Measurements from ENCODE around the gene HDAC1. TPM values are rescaled to one million over a fixed set of nuclear protein-coding genes. Genes with fewer than 3 reads are reported as not detected.

Gene HDAC1
- total and polyA plus RNA-seq, 2 of the 13 experiments (the other 11 are each of a cell fraction or from before 2014, with no cell fraction given), result 93.5 to 189 TPM

DNA sequence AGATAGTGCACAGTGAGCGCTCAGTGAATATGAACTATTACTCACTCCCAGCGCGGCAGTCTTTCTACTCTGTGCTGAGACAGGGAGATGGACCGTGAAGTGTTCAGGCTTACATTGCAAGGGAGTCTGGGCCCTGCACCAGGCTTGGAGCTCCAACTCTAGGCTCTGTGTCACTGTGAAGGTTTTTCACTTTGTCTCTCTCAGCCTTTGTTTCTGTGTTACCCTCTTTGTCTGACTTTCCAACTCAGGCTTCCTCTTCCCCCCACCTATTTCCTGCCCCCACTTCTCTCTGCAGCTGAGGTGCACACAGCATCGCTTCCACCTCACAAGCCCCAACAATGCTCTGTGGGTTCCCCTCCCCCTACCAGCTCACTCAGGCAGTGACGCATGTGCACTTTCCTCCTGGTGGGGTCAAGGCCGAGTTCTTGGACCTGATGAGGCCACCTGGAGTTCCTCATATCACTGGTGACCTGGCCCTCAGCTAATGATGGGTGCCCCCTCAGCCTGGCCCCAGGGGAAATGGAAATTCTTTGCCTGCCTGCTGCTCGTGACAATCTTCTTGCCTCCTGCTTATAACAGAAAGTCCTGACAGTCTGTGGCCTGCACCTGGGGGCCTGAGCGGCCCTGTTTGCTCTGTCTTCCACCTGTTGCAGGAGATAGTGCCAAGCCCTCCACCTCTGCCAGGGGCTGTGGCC, 41.9 kb upstream of the HDAC1 start (continued):
- TF ChIP-seq, protein P1, sequence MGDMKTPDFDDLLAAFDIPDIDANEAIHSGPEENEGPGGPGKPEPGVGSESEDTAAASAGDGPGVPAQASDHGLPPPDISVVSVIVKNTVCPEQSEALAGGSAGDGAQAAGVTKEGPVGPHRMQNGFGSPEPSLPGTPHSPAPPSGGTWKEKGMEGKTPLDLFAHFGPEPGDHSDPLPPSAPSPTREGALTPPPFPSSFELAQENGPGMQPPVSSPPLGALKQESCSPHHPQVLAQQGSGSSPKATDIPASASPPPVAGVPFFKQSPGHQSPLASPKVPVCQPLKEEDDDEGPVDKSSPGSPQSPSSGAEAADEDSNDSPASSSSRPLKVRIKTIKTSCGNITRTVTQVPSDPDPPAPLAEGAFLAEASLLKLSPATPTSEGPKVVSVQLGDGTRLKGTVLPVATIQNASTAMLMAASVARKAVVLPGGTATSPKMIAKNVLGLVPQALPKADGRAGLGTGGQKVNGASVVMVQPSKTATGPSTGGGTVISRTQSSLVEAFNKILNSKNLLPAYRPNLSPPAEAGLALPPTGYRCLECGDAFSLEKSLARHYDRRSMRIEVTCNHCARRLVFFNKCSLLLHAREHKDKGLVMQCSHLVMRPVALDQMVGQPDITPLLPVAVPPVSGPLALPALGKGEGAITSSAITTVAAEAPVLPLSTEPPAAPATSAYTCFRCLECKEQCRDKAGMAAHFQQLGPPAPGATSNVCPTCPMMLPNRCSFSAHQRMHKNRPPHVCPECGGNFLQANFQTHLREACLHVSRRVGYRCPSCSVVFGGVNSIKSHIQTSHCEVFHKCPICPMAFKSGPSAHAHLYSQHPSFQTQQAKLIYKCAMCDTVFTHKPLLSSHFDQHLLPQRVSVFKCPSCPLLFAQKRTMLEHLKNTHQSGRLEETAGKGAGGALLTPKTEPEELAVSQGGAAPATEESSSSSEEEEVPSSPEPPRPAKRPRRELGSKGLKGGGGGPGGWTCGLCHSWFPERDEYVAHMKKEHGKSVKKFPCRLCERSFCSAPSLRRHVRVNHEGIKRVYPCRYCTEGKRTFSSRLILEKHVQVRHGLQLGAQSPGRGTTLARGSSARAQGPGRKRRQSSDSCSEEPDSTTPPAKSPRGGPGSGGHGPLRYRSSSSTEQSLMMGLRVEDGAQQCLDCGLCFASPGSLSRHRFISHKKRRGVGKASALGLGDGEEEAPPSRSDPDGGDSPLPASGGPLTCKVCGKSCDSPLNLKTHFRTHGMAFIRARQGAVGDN (CRISPR knock-in tag; IDR thresholded peaks at IDR 0.05), result peak; percentile 94
- TF ChIP-seq SKI (IDR thresholded peaks at IDR 0.05; ENCODE audit: partially characterized antibody) (peak; percentile 84), ZNF788 (CRISPR knock-in tag; IDR thresholded peaks at IDR 0.05; ENCODE audit: borderline replicate concordance) (peak; percentile 50; the same call in 1 of the 2 replicates), FIP1L1 (IDR thresholded peaks at IDR 0.05; ENCODE audit: borderline replicate concordance, insufficient read depth, low read depth, low read length) (no peak), U2AF1 (optimal IDR thresholded peaks at IDR 0.05; ENCODE audit: low read depth, low read length) (peak; percentile 28), GPN1 (CRISPR knock-in tag; IDR thresholded peaks at IDR 0.05; ENCODE audit: borderline replicate concordance) (no peak), TRIM24 (CRISPR knock-in tag; IDR thresholded peaks at IDR 0.05) (0 out of 2 replicates have a peak, but pooled peaks have one; percentile 9), FOXJ3 (CRISPR knock-in tag; IDR thresholded peaks at IDR 0.05; ENCODE audit: borderline replicate concordance) (peak; percentile 38; the same call in 1 of the 2 replicates), PHF20 (CRISPR knock-in tag; IDR thresholded peaks at IDR 0.05) (peak; percentile 65), KDM5B (CRISPR knock-in tag; IDR thresholded peaks at IDR 0.05; ENCODE audit: borderline replicate concordance) (peak; percentile 69; the same call in 1 of the 2 replicates), RCOR2 (CRISPR knock-in tag; IDR thresholded peaks at IDR 0.05) (peak; percentile 79; the same call in 1 of the 2 replicates), XRCC5 (optimal IDR thresholded peaks at IDR 0.05; ENCODE audit: low read length) (peak; percentile 46), TP53 (CRISPR knock-in tag; conservative IDR thresholded peaks at IDR 0.05) (0 out of 2 replicates have a peak, but pooled peaks have one; percentile 64), REPIN1 (CRISPR knock-in tag; IDR thresholded peaks at IDR 0.05; ENCODE audit: borderline replicate concordance, low read depth) (peak; percentile 78; the same call in 1 of the 2 replicates), RFXAP (CRISPR knock-in tag; IDR thresholded peaks at IDR 0.05; ENCODE audit: borderline replicate concordance) (peak; percentile 58; the same call in 1 of the 2 replicates), ZNF567 (CRISPR knock-in tag; IDR thresholded peaks at IDR 0.05; ENCODE audit: borderline replicate concordance) (no peak), ZNF44 (CRISPR knock-in tag; IDR thresholded peaks at IDR 0.05) (peak; percentile 62; the same call in 1 of the 2 replicates), ZNF816 (CRISPR knock-in tag; IDR thresholded peaks at IDR 0.05; ENCODE audit: borderline replicate concordance) (no peak), ZNF615 (CRISPR knock-in tag; IDR thresholded peaks at IDR 0.05; ENCODE audit: borderline replicate concordance) (no peak), CREB1 (IDR thresholded peaks at IDR 0.05) (peak; percentile 82), CREB1 (CRISPR knock-in tag; IDR thresholded peaks at IDR 0.05) (peak; percentile 94)
- TF ChIP-seq, protein P2, sequence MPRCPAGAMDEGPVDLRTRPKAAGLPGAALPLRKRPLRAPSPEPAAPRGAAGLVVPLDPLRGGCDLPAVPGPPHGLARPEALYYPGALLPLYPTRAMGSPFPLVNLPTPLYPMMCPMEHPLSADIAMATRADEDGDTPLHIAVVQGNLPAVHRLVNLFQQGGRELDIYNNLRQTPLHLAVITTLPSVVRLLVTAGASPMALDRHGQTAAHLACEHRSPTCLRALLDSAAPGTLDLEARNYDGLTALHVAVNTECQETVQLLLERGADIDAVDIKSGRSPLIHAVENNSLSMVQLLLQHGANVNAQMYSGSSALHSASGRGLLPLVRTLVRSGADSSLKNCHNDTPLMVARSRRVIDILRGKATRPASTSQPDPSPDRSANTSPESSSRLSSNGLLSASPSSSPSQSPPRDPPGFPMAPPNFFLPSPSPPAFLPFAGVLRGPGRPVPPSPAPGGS (CRISPR knock-in tag; IDR thresholded peaks at IDR 0.05), result peak; percentile 42; the same call in 1 of the 2 replicates
- TF ChIP-seq, protein P3, sequence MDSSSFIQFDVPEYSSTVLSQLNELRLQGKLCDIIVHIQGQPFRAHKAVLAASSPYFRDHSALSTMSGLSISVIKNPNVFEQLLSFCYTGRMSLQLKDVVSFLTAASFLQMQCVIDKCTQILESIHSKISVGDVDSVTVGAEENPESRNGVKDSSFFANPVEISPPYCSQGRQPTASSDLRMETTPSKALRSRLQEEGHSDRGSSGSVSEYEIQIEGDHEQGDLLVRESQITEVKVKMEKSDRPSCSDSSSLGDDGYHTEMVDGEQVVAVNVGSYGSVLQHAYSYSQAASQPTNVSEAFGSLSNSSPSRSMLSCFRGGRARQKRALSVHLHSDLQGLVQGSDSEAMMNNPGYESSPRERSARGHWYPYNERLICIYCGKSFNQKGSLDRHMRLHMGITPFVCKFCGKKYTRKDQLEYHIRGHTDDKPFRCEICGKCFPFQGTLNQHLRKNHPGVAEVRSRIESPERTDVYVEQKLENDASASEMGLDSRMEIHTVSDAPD (CRISPR knock-in tag; IDR thresholded peaks at IDR 0.05), result peak; percentile 65; the same call in 1 of the 2 replicates

Data from HepG2 (cell line).